ENCODE measurements around the gene TSPAN12. TPM values are rescaled to one million over a fixed set of nuclear protein-coding genes. Genes with fewer than 3 reads are reported as not detected.

TSPAN12 gene
- total and polyA plus RNA-seq, 2 donors (not counting 3 experiments of a cell fraction or from before 2014, with no cell fraction given), result 9.3 to 19.8 TPM

GRCh38 chr7:120832803-120833202 lies 25.1 kb downstream of the TSPAN12 start:
- no peaks in the 10 kb centered on the region for H3K4me1 ChIP-seq (ENCODE audit: control insufficient read depth, extremely low read depth, insufficient read depth, low read length)
- no peak for TF ChIP-seq EZH2 (IDR thresholded peaks at IDR 0.05; ENCODE audit: borderline replicate concordance, low read depth, low read length, severe bottlenecking)
- TF ChIP-seq MAX (IDR thresholded peaks at IDR 0.05; ENCODE audit: insufficient read depth, insufficient read length), result no peak
- intact Hi-C loops (cut with micrococcal nuclease), result no loop called here
- FAIRE-seq (no peak), DNase-seq (ENCODE audit: low read depth, low spot score) (no peak)
- H2AFZ ChIP-seq (ENCODE audit: low read depth, low read length), result no peak overlapping the region
- H3K27me3 ChIP-seq (ENCODE audit: control insufficient read depth in 2 of 2, insufficient read depth in 2 of 2, low read length in 2 of 2), result no peaks in the 10 kb centered on the region
- no peaks in the 10 kb centered on the region for H3K36me3 ChIP-seq (ENCODE audit: control insufficient read depth in 2 of 2, extremely low read depth in 1 of 2, insufficient read depth in 2 of 2, low read length in 2 of 2)
- no peak overlapping the region for H3K4me3 ChIP-seq (replicated peaks in 1 of 3; ENCODE audit: insufficient read depth in 1 of 3, low read depth in 1 of 3, low read length in 3 of 3)
- CTCF ChIA-PET, result interaction anchor here (1.0 to 1.2 kb wide), 2 partner anchors 27 to 40 kb away, joined by 3 to 4 read pairs; no protein-coding TSS in a partner anchor
- no peak overlapping the region for H3K4me2 ChIP-seq (ENCODE audit: insufficient read depth, low read length)
- H3K27ac ChIP-seq (ENCODE audit: insufficient read depth, low read depth, low read length), result no peak overlapping the region
- no peaks in the 10 kb centered on the region for H4K20me1 ChIP-seq (replicated peaks; ENCODE audit: control insufficient read depth, extremely low read depth, insufficient read depth, low read length)
- dilution Hi-C loops (cut with MboI; ENCODE audit: extremely low pct_ligation_motif_present, low sequenced_read_pairs), result no loop called here
- POLR2A ChIA-PET, result no interaction called here
- H3K9me1 ChIP-seq (replicated peaks; ENCODE audit: control insufficient read depth, extremely low read depth, insufficient read depth, low read length), result no peaks in the 10 kb centered on the region
- no peaks in the 10 kb centered on the region for H3K9me3 ChIP-seq (replicated peaks; ENCODE audit: control insufficient read depth, insufficient read depth, low read length)
- no peaks in the 10 kb centered on the region for H3K79me2 ChIP-seq (ENCODE audit: control insufficient read depth, insufficient read depth, low read length)
- H3K9ac ChIP-seq (replicated peaks; ENCODE audit: extremely low read depth, insufficient read depth, low read length), result no peak overlapping the region
- no TSS peak for BruUV-seq (replicated peaks)

GRCh38 chr7:120831260-120831659 lies 26.7 kb downstream of the TSPAN12 start:
- Histone ChIP-seq H3K36me3 (ENCODE audit: control insufficient read depth in 2 of 2, extremely low read depth in 1 of 2, insufficient read depth in 2 of 2, low read length in 2 of 2) (no peaks in the 10 kb centered on the region), H3K4me1 (ENCODE audit: control insufficient read depth, extremely low read depth, insufficient read depth, low read length) (no peaks in the 10 kb centered on the region), H3K27ac (ENCODE audit: insufficient read depth, low read depth, low read length) (no peak overlapping the region), H2AFZ (ENCODE audit: low read depth, low read length) (no peak overlapping the region), H3K9ac (replicated peaks; ENCODE audit: extremely low read depth, insufficient read depth, low read length) (no peak overlapping the region), H3K27me3 (ENCODE audit: control insufficient read depth in 2 of 2, insufficient read depth in 2 of 2, low read length in 2 of 2) (no peaks in the 10 kb centered on the region), H3K79me2 (ENCODE audit: control insufficient read depth, insufficient read depth, low read length) (no peaks in the 10 kb centered on the region), H3K4me3 (replicated peaks in 1 of 3; ENCODE audit: insufficient read depth in 1 of 3, low read depth in 1 of 3, low read length in 3 of 3) (no peak overlapping the region), H3K4me2 (ENCODE audit: insufficient read depth, low read length) (no peak overlapping the region), H4K20me1 (replicated peaks; ENCODE audit: control insufficient read depth, extremely low read depth, insufficient read depth, low read length) (no peaks in the 10 kb centered on the region), H3K9me1 (replicated peaks; ENCODE audit: control insufficient read depth, extremely low read depth, insufficient read depth, low read length) (no peaks in the 10 kb centered on the region), H3K9me3 (replicated peaks; ENCODE audit: control insufficient read depth, insufficient read depth, low read length) (no peaks in the 10 kb centered on the region)
- FAIRE-seq (no peak), DNase-seq (ENCODE audit: low read depth, low spot score) (no peak)
- intact Hi-C loops (cut with micrococcal nuclease), result no loop called here
- ChIA-PET POLR2A (no interaction called here), CTCF (no interaction called here)
- BruUV-seq (replicated peaks), result no TSS peak
- dilution Hi-C loops (cut with MboI; ENCODE audit: extremely low pct_ligation_motif_present, low sequenced_read_pairs), result no loop called here
- TF ChIP-seq FOS (IDR thresholded peaks at IDR 0.05; ENCODE audit: borderline replicate concordance, insufficient read depth, low read length) (no peak), MYC (IDR thresholded peaks at IDR 0.05; ENCODE audit: low read depth, low read length) (no peak), JUN (IDR thresholded peaks at IDR 0.05; ENCODE audit: borderline replicate concordance, insufficient read depth, insufficient read length, low read depth) (no peak), GATA2 (IDR thresholded peaks at IDR 0.05; ENCODE audit: insufficient read depth, insufficient read length, low read depth, low read length) (no peak), POLR2A (IDR thresholded peaks at IDR 0.05; ENCODE audit: low read depth, low read length) (no peak), POLR2AphosphoS5 (IDR thresholded peaks at IDR 0.05; ENCODE audit: insufficient read depth, low read depth, low read length) (no peak), MAX (IDR thresholded peaks at IDR 0.05; ENCODE audit: insufficient read depth, insufficient read length) (no peak), CTCF (IDR thresholded peaks at IDR 0.05; ENCODE audit: extremely low read depth in 1 of 2, insufficient read depth in 1 of 2, low read depth in 1 of 2, low read length in 2 of 2) (no peak), EZH2 (IDR thresholded peaks at IDR 0.05; ENCODE audit: borderline replicate concordance, low read depth, low read length, severe bottlenecking) (no peak)

Measured in endothelial cell of umbilical vein (primary cell).